NCI-H1092 treated with DMSO at 0.1 percent for 48 hours (cell line): Measurements from ENCODE around the gene TGM2.

ENCODE experiments used
- DNase-seq: peaks from one replicate; lab custom pipeline; 2025; lab: John Stamatoyannopoulos, UW

Gene TGM2

GRCh38 chr20:38161412-38161774 is 3.7 kb downstream of the TGM2 start:
- DNase-seq, result no peak

DNA sequence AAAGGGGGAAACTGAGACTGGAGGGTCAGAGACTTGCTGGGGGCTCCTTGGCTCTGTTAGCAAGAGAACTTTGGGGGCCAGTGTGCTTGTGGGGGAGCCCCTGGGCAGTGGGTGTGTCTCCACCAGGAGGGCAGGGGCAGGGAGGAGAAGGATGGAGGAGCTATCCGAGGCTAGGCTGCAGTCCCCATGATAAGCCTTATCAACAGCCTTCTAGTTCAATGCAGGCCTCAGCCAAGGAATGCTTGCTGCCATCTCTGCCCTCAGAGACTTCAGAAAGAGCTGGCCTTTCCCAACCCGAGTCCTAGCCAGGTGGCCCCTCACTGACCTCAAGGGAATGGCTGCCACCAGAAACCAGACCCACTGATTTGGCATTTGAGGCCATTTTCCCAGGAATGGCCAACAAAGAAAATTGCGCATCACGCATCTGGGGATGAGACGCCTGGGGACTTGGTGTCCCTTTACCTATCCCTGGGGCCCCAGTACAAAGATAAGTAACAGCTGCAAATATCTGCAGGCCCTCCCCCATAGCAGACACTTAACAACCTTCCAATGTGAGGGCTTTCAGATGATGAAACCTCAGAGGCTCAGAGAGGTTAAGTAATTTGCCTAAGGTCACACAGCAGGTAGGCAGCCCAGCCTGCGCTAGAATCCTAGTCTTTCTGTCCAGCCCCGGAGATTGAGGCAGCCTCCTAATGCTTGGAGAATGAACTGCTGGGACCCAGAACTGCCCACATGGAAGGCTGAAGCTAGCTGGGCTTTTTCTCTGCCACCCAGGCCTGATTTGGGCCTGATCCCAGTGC is 4.9 kb downstream of the TGM2 start:
- no peak for DNase-seq

DNA sequence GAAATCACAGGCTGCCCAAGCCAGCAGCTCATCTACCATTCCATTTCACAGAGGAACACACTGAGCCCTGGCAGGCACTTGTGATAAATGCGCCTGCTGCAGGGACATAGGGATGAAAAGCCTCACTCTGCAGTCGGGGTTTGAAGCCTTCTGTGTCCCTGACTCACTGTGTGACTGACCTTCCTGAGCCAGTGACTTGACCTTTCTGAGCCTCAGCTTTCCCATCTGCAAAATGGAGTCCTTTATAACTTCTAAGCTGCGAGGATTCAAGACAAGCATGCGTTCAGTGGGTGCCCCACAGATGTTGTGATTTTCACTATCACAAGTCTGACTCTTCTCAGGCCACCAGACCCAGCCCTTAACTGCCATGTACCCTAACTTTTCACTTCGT is 5.5 kb downstream of the TGM2 start:
- DNase-seq, result no peak

DNA sequence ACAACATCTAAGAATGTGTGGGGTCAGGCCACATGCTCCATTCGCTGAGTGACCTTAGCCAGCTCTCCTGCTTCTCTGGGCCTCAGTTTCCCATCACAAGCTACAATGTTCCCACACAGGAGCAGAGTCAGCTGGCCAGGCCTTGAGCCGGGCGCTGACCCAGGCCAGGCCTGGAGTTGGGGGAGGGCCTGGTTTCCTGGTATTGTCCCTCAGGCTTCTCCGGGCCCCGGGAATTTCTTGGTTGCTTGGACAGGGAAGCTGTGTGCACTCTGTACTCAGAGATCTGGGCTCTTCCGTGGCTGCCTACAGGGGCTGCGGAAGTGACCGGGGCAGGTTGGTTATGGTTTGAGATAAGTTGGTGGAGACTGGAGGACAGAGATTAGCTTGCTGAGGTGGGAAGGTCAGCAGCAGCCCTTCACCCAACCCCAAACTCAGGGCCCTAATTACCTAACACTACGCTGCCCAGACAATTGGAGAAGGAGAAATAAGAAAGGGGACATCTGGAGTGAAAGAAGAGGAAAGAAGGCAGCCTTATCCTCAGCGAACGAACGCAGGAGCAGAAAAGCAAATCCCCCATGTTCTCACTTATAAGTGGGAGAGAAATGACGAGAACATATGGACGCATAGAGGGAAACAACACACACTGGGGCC is 6.2 kb downstream of the TGM2 start:
- no peak for DNase-seq

DNA sequence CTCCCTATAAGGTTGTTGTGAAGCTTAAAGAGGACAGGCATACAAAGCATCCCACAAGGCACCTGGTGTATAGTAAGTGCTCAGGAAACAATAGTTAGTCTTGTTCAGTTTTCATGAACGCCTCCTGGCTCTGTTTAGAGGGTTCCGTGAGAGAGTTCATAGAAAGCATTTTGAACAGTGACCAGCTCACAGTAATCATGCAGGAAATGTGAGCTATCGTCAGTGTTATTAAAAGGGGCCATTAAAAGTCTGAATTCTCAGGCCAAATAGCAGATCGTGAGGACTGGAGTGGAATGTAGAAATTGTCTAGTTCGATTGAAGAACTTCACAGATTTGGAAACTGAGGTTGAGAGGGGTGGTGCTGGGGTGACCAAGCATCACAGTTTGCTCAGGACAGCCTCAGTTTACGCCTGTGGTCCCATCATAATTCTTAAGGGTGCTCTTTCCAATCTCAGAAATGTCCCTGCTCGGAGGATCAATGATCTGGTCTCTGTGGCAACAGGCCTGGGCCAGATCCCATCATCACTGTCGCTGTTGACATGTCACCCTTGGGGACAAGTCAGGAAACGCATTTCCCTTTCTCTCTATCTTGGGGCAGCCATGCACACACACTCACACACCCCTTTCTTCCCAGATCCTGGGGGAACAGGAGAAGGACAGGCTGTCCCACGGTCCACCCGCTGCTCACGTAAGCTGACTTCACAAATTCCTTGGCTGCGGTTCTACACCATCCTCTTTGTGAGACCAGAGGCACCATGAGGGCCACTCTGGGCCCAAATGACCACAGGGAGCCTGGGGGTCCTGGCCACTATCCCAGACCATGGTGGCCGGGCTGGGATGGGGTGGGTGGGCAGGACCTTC is 7.2 kb downstream of the TGM2 start:
- DNase-seq, result no peak

DNA sequence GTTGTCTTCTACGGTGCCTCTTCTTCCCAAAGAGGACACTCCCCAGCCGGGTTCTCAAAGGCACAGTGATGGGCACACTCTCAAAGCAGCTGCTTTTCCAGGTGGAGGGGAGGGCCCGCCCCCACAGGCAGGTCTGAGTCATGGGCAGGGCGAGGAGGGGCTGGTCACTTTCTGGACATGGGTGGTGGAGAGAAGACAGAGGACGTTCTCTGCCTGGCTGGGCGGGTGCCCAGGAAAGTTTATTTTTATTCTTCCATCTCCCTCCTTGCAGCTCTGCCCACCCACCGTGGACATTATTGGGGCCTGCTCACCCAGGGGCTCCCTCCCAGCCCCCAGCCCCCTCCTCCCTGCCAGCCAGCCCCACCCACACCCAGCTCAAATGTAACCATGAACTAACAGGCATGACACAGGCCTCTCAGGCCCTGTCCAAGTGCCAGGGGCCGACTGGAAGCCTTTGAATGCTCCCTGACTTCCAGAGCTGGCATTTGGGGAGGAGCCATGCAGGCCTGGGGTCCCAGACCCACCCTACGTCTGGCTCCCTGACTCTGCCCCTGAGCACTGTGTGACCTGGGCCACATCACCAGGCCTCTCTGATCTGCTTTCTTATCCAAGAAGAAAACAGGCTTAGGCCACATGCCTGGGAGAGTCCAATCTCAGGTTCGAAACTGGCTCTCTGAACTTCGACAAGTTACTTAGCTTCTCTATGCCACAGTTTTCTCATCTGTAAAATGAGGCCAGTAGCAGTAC is 8.0 kb downstream of the TGM2 start:
- DNase-seq, result no peak

DNA sequence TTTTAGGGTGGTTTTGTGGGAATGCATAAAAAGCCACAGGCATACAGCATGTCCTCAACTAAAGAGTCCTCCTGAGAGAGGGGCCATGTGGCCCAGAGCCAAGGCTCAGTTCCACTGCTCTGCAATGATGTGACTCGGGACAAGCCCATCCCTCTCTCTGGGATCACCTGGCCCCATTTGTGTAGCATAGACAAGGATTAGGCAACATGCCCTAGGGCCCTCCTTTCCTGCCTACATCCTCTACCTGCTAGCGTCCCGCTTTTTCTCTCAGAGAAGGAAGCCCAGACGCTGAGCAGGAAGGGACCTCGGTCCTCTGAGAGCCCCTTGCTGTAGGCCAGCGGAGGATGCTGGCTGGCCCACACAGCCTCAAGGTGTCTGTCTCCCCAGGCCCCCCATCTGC is 8.8 kb downstream of the TGM2 start:
- no peak for DNase-seq

DNA sequence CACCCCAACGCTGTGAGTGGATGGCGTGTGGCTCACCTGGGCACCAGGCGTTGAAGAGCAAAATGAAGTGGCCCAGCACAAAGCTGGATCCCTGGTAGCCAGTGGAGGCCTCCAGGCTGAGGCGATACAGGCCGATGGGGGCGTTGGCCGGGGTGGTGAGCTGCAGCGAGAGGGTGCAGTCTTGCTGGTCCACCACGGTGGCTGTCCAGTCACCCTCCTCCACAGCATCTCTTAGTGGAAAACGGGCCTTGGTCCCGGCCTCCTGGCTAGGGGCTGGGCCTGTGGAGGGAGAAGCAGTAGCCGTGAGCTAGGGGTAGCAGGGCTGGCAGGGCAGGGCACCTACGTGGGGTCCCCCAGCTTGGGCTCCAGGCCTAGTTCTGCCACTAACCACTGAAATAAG is 9.3 kb downstream of the TGM2 start:
- no peak for DNase-seq

- no peak for DNase-seq
Observed at GRCh38 chr20:38153401-38153800, 11.7 kb downstream of the TGM2 start.

DNA sequence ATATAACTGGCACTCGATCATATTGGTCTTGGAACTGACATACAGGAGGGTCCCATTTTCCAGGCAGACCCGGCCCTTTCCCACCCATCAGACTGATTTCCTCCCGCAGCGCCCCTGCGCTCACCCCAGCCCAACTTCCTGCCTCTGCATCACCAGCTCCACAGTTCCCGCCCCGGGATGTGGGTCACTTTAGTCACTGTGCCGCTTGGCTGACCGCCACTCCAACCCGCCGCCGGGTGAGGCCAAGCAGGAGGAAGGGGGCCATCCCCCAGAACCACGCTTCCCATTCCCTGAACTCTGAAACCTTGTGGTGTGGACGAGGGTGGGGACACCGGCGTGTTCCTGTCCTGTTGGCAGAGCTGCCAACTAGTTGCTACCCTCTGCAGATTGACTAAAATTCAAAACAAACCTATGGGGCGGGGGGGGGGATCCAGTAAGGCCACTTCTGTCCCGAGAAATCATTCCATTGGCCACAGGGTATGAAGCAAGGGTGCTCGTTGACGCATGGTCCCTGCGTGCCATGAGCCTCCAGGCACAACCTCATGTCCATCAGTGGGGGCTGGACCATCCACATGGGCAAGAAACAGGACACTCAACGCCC is 12.3 kb downstream of the TGM2 start:
- DNase-seq, result no peak

DNA sequence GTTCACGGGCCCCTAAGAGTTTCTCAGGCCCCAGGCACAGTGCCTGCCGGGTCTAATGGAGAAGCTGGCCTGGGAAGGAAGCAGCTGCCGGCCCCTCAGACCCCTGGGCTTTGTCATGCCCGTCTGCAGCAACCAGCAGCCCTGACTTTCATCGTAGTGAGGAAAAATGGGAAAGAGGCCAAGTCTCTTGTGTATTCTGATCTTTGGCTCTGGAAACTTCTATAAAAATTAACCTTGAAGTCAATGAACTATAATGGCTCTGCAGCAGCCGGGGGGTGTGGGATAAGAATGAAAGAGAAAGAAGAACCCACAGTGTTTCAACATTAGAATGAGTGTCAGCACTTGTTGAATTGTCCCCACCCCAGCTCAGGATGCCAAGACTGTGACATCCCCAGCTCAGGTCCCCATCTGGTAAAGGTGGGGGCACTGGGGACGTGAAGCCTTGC is 12.9 kb downstream of the TGM2 start:
- peak; percentile 77 for DNase-seq

DNA sequence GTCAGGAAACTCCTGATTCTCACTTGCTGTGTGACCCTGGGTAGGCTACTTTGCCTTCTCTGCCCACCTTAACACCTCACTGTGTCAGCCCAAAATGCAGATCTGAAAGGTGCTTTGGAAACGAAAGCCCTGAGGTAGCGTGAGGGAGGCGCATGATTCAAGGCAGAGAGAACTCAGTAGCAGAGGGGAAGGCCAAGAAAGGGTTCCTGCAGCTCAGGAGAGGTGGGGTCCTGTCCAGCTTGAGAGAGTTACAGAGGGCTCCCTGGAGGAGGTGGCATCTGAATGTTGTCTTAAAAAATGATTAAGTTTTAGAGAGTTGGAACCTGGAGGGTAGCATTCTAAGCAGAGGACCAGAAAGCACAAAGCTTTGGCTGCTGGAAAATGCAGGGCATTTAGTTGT is 13.6 kb downstream of the TGM2 start:
- DNase-seq, result no peak

DNA sequence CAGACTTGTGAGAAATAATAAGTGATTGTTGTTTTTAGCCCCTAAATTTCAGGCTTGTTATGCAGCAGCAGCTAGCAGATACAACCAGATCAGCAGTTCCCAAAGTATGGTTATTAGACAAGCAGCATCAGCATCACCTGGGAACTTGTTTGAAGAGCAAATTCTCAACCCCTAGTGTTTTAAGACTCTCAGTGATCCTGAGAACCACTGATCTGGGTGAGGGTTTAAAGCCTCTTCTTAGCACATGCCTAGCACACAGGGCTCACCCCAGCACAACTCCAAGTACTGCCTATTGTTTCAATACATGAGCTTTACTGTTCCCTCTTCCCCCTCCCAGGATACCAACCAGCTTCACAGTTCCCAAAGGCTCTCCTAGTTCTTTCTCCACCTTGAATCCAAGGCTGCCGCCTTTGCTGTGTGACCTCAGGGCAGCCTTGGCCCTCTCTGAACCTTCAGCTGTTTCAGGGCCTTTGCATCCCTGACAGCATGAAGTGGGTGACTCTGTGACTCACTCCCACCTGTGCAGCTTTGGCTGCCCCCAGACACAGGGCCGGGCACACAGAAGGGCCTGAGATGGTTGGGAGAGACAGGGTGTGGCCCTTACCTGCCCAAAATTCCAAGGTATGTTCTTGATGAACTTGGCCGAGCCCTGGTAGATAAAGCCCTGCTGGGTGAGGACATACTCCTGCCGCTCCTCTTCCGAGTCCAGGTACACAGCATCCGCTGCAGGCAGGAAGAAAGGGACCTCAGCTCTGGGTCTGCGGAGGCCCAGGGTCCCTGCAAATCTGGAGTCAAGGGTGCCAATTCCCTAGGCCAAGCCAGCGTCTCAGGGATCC is 14.5 kb downstream of the TGM2 start:
- no peak for DNase-seq

DNA sequence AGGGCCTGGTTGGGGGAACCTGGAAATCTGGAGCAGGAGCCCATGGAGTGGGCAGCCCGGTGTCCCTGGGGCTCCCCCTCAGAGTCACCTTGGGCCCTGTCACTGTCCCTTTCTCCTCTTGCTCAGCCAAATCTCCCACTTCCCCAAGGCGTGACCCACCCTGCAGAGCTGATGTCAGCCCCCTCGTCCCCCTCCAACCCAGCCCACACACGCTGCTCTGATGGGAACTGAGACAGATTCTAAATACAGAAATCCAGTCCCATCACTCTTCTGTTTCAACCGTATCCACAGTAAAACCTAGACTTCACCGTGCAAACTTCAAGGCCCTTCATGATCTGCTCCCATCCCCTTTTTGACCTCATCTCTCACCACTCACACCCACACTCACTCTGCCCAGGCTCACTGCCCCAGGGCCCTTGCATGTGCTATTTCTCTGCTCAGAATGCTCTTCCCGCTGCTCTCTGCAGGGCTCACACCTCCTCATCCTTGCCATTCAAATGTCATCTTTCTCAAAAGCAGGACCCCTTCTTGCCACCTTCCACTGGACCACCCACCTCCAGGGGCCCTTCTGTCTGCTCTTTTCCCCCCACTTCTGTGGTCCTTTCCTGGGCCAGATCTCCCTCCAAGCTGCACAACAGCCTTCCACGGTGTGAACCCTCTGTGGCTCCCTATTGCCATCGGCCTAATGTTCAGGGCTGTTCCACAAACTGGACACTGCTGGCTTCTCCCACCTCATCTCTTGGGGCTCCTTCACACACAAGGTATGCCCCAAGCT is 16.6 kb downstream of the TGM2 start:
- no peak for DNase-seq

- no peak for DNase-seq
Observed at GRCh38 chr20:38147751-38148150, 17.3 kb downstream of the TGM2 start.

GRCh38 chr20:38147163-38147562 is 17.9 kb downstream of the TGM2 start:
- no peak for DNase-seq

DNA sequence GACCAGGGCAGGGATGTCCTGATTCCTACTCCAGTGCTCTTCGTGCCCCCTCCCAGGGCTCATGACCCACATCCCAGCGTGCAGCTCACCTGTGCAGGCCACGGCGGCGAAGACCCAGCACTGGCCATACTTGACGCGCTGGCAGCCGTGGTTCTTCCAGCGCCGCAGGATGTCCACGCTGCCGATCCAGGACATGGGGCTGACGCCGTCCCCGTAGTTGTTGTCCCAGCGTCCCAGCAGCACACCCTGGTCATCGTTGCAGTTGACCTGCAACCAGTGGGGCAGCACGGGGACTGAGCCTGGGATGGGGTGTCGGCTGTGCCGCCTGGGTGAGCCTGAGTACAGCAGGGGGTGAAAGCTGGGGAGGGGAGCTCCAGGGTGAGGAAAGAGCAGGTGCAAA is 18.4 kb downstream of the TGM2 start:
- no peak for DNase-seq

GRCh38 chr20:38146156-38146555 is 18.9 kb downstream of the TGM2 start:
- DNase-seq, result no peak

DNA sequence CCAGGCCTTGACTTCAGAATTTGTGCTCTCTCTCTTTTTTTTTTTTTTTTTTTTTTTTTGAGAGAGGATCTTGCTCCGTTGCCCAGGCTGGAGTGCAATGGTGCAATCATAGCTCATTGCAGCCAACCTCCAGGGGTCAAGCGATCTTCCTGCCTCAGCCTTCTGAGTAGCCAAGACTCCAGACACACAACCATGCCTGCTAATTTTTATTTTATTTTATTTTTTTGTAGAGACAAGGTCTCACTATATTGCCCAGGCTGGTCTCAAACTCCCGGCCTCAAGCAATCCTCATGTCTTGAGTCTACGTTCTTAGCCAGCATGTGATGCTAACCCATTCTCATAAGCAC is 19.4 kb downstream of the TGM2 start:
- DNase-seq, result no peak
